Neural progenitor cell (in vitro differentiated cells): ENCODE results near the gene FCRL2.

ENCODE experiments used
- EZH2phosphoT487 ChIP-seq: fragments of 200-600 bp; sonication (generic); IDR thresholded peaks from 2 replicates; pipeline ENCODE4 v1.6.1; 2017; ENCODE audit warnings: antibody characterized with exemption
- TF ChIP-seq, protein P1 (sequence below): fragments of 200-600 bp; sonication (generic); IDR thresholded peaks from 2 replicates; pipeline ENCODE4 v1.5.1; 2017; ENCODE audit warnings: antibody characterized with exemption, mild to moderate bottlenecking

DNA sequence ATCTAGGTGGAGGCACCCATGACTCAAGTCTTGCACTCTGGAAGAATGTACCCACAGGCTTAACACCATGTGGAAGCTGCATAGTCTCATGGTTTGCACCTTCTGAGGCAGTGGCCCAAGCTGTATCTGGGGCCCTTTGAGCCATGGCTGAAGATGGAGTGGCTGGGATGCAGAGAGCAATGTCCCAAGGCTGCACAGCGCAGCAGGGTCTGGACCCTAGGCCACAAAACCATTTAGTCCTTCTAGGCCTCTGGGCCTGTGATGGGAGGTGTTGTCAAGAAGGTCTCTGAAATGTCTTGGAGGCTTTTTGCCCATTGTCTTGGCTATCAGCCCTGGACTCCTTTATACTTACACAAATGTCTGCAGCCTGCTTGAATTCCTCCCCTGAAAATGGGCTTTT is 54.9 kb downstream of the FCRL2 start:
- TF ChIP-seq, protein P1, sequence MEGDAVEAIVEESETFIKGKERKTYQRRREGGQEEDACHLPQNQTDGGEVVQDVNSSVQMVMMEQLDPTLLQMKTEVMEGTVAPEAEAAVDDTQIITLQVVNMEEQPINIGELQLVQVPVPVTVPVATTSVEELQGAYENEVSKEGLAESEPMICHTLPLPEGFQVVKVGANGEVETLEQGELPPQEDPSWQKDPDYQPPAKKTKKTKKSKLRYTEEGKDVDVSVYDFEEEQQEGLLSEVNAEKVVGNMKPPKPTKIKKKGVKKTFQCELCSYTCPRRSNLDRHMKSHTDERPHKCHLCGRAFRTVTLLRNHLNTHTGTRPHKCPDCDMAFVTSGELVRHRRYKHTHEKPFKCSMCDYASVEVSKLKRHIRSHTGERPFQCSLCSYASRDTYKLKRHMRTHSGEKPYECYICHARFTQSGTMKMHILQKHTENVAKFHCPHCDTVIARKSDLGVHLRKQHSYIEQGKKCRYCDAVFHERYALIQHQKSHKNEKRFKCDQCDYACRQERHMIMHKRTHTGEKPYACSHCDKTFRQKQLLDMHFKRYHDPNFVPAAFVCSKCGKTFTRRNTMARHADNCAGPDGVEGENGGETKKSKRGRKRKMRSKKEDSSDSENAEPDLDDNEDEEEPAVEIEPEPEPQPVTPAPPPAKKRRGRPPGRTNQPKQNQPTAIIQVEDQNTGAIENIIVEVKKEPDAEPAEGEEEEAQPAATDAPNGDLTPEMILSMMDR: no peak
- no peak for TF ChIP-seq EZH2phosphoT487
